WERI-Rb-1 (cell line): ENCODE measurements around the gene EFHD1.

Experiments used
- DNase-seq: peaks from one replicate; pipeline ENCODE4 v3.0.0-alpha.2; 2020
- H3K27ac ChIP-seq: fragments of 250-450 bp; sonication (Bioruptor Pico); 2 replicates; pipeline ENCODE4 v1.5.1; 2020; ENCODE audit warnings: mild to moderate bottlenecking, moderate library complexity
- H3K27me3 ChIP-seq: fragments of 250-450 bp; sonication (Bioruptor Pico); 2 replicates; pipeline ENCODE4 v1.5.1; 2021; ENCODE audit warnings: mild to moderate bottlenecking, low read depth, moderate library complexity; ENCODE audit not compliant: insufficient read depth, severe bottlenecking
- H3K36me3 ChIP-seq: fragments of 250-450 bp; sonication (Bioruptor Pico); 2 replicates; pipeline ENCODE4 v1.5.1; 2020; ENCODE audit warnings: mild to moderate bottlenecking, moderate library complexity
- H3K4me3 ChIP-seq: 2 replicates; pipeline ENCODE4 v1.5.1; 2011; ENCODE audit warnings: low read depth, mild to moderate bottlenecking, control low read depth, low read length
- H3K9me3 ChIP-seq: fragments of 250-450 bp; sonication (Bioruptor Pico); 2 replicates; pipeline ENCODE4 v1.5.1; 2021; ENCODE audit warnings: mild to moderate bottlenecking, moderate library complexity; ENCODE audit not compliant: severe bottlenecking
- CTCF ChIP-seq: IDR thresholded peaks from 2 replicates; pipeline ENCODE4 v1.5.1; 2011; ENCODE audit warnings: low read depth, mild to moderate bottlenecking, control low read depth, inconsistent platforms, low read length

EFHD1 gene

GRCh38 chr2:232697059-232697806, 63.8 kb downstream of the EFHD1 start, which contains the start of gene GIGYF2:
TSS of gene GIGYF2 (plus strand) at chr2:232697331. CDS start at chr2:232735198, 37,867 bp downstream.
- Histone ChIP-seq H3K36me3 (peaks cover 10% of the 10 kb centered on the region), H3K4me3 (peak within 1 kb of the TSS; percentile 95), H3K27me3 (no peaks in the 10 kb centered on the region), H3K27ac (peak within 1 kb of the TSS; percentile 93), H3K9me3 (no peaks in the 10 kb centered on the region)
- no peak for TF ChIP-seq CTCF
- DNase-seq: peak; percentile 98

GRCh38 chr2:232697807-232698110, 64.4 kb downstream of the EFHD1 start:
- DNase-seq: no peak
- Histone ChIP-seq H3K27me3 (no peaks in the 10 kb centered on the region), H3K27ac (peak overlapping the region; percentile 93), H3K36me3 (peaks cover 14% of the 10 kb centered on the region), H3K9me3 (no peaks in the 10 kb centered on the region), H3K4me3 (peak overlapping the region; percentile 95)
- no peak for TF ChIP-seq CTCF

- no peak for DNase-seq
- no peaks in the 10 kb centered on the region for H3K27me3 ChIP-seq
- no peak for TF ChIP-seq CTCF
- no peak overlapping the region for H3K27ac ChIP-seq
- H3K9me3 ChIP-seq: no peaks in the 10 kb centered on the region
- peaks cover 20% of the 10 kb centered on the region for H3K36me3 ChIP-seq
- H3K4me3 ChIP-seq: no peak overlapping the region
Measured at GRCh38 chr2:232698556-232699091, 65.2 kb downstream of the EFHD1 start.

- H3K9me3 ChIP-seq: no peaks in the 10 kb centered on the region
- no peak overlapping the region for H3K27ac ChIP-seq
- peaks cover 24% of the 10 kb centered on the region for H3K36me3 ChIP-seq
- DNase-seq: no peak
- H3K4me3 ChIP-seq: no peak overlapping the region
- no peaks in the 10 kb centered on the region for H3K27me3 ChIP-seq
- TF ChIP-seq CTCF: no peak
Measured at GRCh38 chr2:232699110-232699509, 65.7 kb downstream of the EFHD1 start.

GRCh38 chr2:232700154-232700553, 66.8 kb downstream of the EFHD1 start:
- DNase-seq: no peak
- TF ChIP-seq CTCF: no peak

More at GRCh38 chr2:232700154-232700553, 66.8 kb downstream of the EFHD1 start:
- Histone ChIP-seq H3K36me3 (peaks cover 31% of the 10 kb centered on the region), H3K9me3 (no peaks in the 10 kb centered on the region), H3K27me3 (no peaks in the 10 kb centered on the region), H3K4me3 (no peak overlapping the region), H3K27ac (no peak overlapping the region)
